H9 (cell line): ENCODE data around the gene CNKSR1. TPM values are rescaled to one million over a fixed set of nuclear protein-coding genes. Genes with fewer than 3 reads are reported as not detected.

Source experiments
- DNase-seq: peaks from one replicate; pipeline ENCODE4 v3.0.0-alpha.2; 2017
- H2AFZ ChIP-seq: one replicate; pipeline ENCODE4 v1.6.1; 2013; ENCODE audit warnings: mild to moderate bottlenecking, low read length, control low read depth, moderate library complexity
- H2AK5ac ChIP-seq: 2 replicates; pipeline ENCODE4 v1.6.1; 2013; ENCODE audit warnings: low read length, control low read depth, mixed read lengths; ENCODE audit not compliant: insufficient read length
- H2BK120ac ChIP-seq: one replicate; pipeline ENCODE4 v1.6.1; 2013; ENCODE audit warnings: low read depth, mild to moderate bottlenecking, low read length, control low read depth, inconsistent platforms; ENCODE audit not compliant: poor library complexity, severe bottlenecking
- H2BK12ac ChIP-seq: 2 replicates; pipeline ENCODE4 v1.6.1; 2013; ENCODE audit warnings: low read length, control low read depth, mixed read lengths, low read depth; ENCODE audit not compliant: insufficient read length
- H2BK15ac ChIP-seq: 2 replicates; pipeline ENCODE4 v1.6.1; 2013; ENCODE audit warnings: low read depth, low read length, control low read depth
- H2BK20ac ChIP-seq: one replicate; pipeline ENCODE4 v1.6.1; 2013; ENCODE audit warnings: low read depth, mild to moderate bottlenecking, low read length, control low read depth, inconsistent platforms; ENCODE audit not compliant: poor library complexity, severe bottlenecking
- H2BK5ac ChIP-seq: 2 replicates; pipeline ENCODE4 v1.6.1; 2013; ENCODE audit warnings: low read length, control low read depth, mixed read lengths; ENCODE audit not compliant: insufficient read length
- H3K14ac ChIP-seq: 2 replicates; pipeline ENCODE4 v1.6.1; 2013; ENCODE audit warnings: low read length, control low read depth; ENCODE audit not compliant: insufficient read depth
- H3K18ac ChIP-seq: 2 replicates; pipeline ENCODE4 v1.6.1; 2013; ENCODE audit warnings: low read depth, mild to moderate bottlenecking, mixed read lengths, low read length, control low read depth; ENCODE audit not compliant: insufficient read length
- H3K23ac ChIP-seq: 2 replicates; pipeline ENCODE4 v1.6.1; 2013; ENCODE audit warnings: low read length, control low read depth, mixed read lengths, low read depth; ENCODE audit not compliant: insufficient read length
- H3K23me2 ChIP-seq: 2 replicates; pipeline ENCODE4 v1.6.1; 2013; ENCODE audit warnings: low read depth, mild to moderate bottlenecking, mixed read lengths, low read length, control low read depth; ENCODE audit not compliant: insufficient read length, poor library complexity, severe bottlenecking
- H3K27ac ChIP-seq: 2 replicates; pipeline ENCODE4 v1.5.1; 2013; ENCODE audit warnings: low read length, control low read depth, mixed read lengths, low read depth; ENCODE audit not compliant: insufficient read length
- H3K27me3 ChIP-seq: 2 replicates; pipeline ENCODE4 v1.6.1; 2013; ENCODE audit warnings: low read length, control low read depth, inconsistent platforms; ENCODE audit not compliant: insufficient read depth
- H3K4ac ChIP-seq: 2 replicates; pipeline ENCODE4 v1.6.1; 2013; ENCODE audit warnings: low read depth, mild to moderate bottlenecking, control low read depth, inconsistent platforms, low read length, moderate library complexity
- H3K4me1 ChIP-seq: 2 replicates; pipeline ENCODE4 v1.6.1; 2013; ENCODE audit warnings: low read length, control low read depth, inconsistent platforms; ENCODE audit not compliant: insufficient read depth
- H3K4me2 ChIP-seq: 2 replicates; pipeline ENCODE4 v1.6.1; 2013; ENCODE audit warnings: low read length, control low read depth, mixed read lengths; ENCODE audit not compliant: insufficient read length, insufficient read depth
- H3K56ac ChIP-seq: 2 replicates; pipeline ENCODE4 v1.6.1; 2013; ENCODE audit warnings: low read depth, mild to moderate bottlenecking, mixed read lengths, low read length, control low read depth; ENCODE audit not compliant: insufficient read length
- H3K79me1 ChIP-seq: 2 replicates; pipeline ENCODE4 v1.6.1; 2013; ENCODE audit warnings: low read depth, mild to moderate bottlenecking, moderate library complexity, low read length, control low read depth, inconsistent platforms; ENCODE audit not compliant: insufficient read depth, poor library complexity, severe bottlenecking
- H3K79me2 ChIP-seq: 2 replicates; pipeline ENCODE4 v1.6.1; 2013; ENCODE audit warnings: low read length, control low read depth, inconsistent platforms; ENCODE audit not compliant: insufficient read depth
- H3K9ac ChIP-seq: 2 replicates; pipeline ENCODE4 v1.6.1; 2013; ENCODE audit warnings: low read length, control low read depth, mixed read lengths; ENCODE audit not compliant: insufficient read length; ENCODE audit errors: extremely low read depth
- H3K9me3 ChIP-seq: one replicate; pipeline ENCODE4 v1.6.1; 2013; ENCODE audit warnings: low read depth, low read length, inconsistent platforms; ENCODE audit not compliant: control insufficient read depth
- H3T11ph ChIP-seq: one replicate; pipeline ENCODE4 v1.6.1; 2013; ENCODE audit warnings: mild to moderate bottlenecking, low read length, control low read depth, inconsistent platforms
- H4K20me1 ChIP-seq: one replicate; pipeline ENCODE4 v1.6.1; 2013; ENCODE audit not compliant: control insufficient read depth, insufficient read length, insufficient read depth
- H4K5ac ChIP-seq: 2 replicates; pipeline ENCODE4 v1.6.1; 2013; ENCODE audit warnings: low read depth, mild to moderate bottlenecking, mixed read lengths, low read length, control low read depth; ENCODE audit not compliant: insufficient read length
- H4K8ac ChIP-seq: replicated peaks from 2 replicates; pipeline ENCODE4 v1.6.1; 2013; ENCODE audit warnings: low read length, control low read depth, mixed read lengths, low read depth; ENCODE audit not compliant: insufficient read length
- H4K91ac ChIP-seq: 2 replicates; pipeline ENCODE4 v1.6.1; 2013; ENCODE audit warnings: low read depth, mild to moderate bottlenecking, moderate library complexity, mixed read lengths, low read length, control low read depth; ENCODE audit not compliant: insufficient read length
- H3K27ac Mint-ChIP-seq, 3 experiments: 2 replicates in 2 of 3; 3 replicates in 1 of 3; pipeline ENCODE4 v1.8.0; 2020 to 2021; ENCODE audit warnings: mixed read lengths in 3 of 3, mild to moderate bottlenecking in 1 of 3, moderate library complexity in 1 of 3
- H3K27me3 Mint-ChIP-seq: 2 replicates; pipeline ENCODE4 v1.8.0; 2021; ENCODE audit warnings: low read depth, mild to moderate bottlenecking, moderate library complexity, mixed read lengths
- H3K36me3 Mint-ChIP-seq, 3 experiments: 2 replicates in 2 of 3; 3 replicates in 1 of 3; pipeline ENCODE4 v1.8.0; 2020 to 2021; ENCODE audit warnings: low read depth in 3 of 3, mixed read lengths in 3 of 3; ENCODE audit not compliant: insufficient read depth in 1 of 3
- H3K4me1 Mint-ChIP-seq, 2 experiments: 2 replicates each; pipeline ENCODE4 v1.8.0; 2020; ENCODE audit warnings: mixed read lengths in 2 of 2
- H3K4me3 Mint-ChIP-seq, 2 experiments: 2 replicates in 1 of 2; 3 replicates in 1 of 2; pipeline ENCODE4 v1.8.0; 2020 to 2021; ENCODE audit warnings: mild to moderate bottlenecking in 2 of 2, mixed read lengths in 2 of 2, moderate library complexity in 1 of 2
- H3K9me3 Mint-ChIP-seq, 2 experiments: 2 replicates in 1 of 2; 3 replicates in 1 of 2; pipeline ENCODE4 v1.8.0; 2020; ENCODE audit warnings: mild to moderate bottlenecking in 2 of 2, mixed read lengths in 2 of 2, moderate library complexity in 1 of 2
- CTCF ChIP-seq: fragments of 200-600 bp; sonication (generic); conservative IDR thresholded peaks from 3 replicates; pipeline ENCODE4 v1.8.0; 2021; ENCODE audit warnings: antibody characterized with exemption, mild to moderate bottlenecking
- WGBS: extraction: QIAGEN DNeasy Blood & Tissue Kit; methylation state at CpG from one replicate; pipeline ENCODE4 v1.1.7; 2013; ENCODE audit warnings: missing lambda C conversion rate, low lambda C conversion rate, mixed read lengths; ENCODE audit not compliant: insufficient read length; ENCODE audit errors: extremely low coverage; 5-methylcytosine and 5-hydroxymethylcytosine counted together
- total RNA-seq: library from RNA; stranded (reverse); gene quantifications from 2 replicates; pipeline ENCODE4 v1.2.1, GENCODE V29; 2021

The CNKSR1 gene
- total RNA-seq, 1 experiment from 2014 or later: 26.3 TPM

- H3K27me3 ChIP-seq: peaks cover 3% of the 10 kb centered on the region; the same call in 1 of the 2 replicates
- H3K4me3 Mint-ChIP-seq: peak within 1 kb of the TSS; percentile 83 to 88
- H4K91ac ChIP-seq: no peak within 1 kb of the TSS
- no peak within 1 kb of the TSS for H4K5ac ChIP-seq
- no peaks in the 10 kb centered on the region for H3K9me3 Mint-ChIP-seq
- H3K14ac ChIP-seq: peak within 1 kb of the TSS; percentile 60; the same call in 1 of the 2 replicates
- peaks cover 33 to 59% of the 10 kb centered on the region in 2 experiments for H3K4me1 Mint-ChIP-seq
- peak within 1 kb of the TSS; percentile 63 to 93 (median 67); a peak in 3 of 7 replicates for H3K27ac Mint-ChIP-seq
- no peak within 1 kb of the TSS for H2BK15ac ChIP-seq
- peaks cover 0 to 8% (median 7%) of the 10 kb centered on the region in 3 experiments; a peak in 3 of 7 replicates for H3K36me3 Mint-ChIP-seq
- H3K79me2 ChIP-seq: peaks cover 4% of the 10 kb centered on the region; the same call in 1 of the 2 replicates
- no peak for TF ChIP-seq CTCF
- no peaks in the 10 kb centered on the region for H4K20me1 ChIP-seq
- peaks cover 16% of the 10 kb centered on the region for H3K23me2 ChIP-seq
- no peak within 1 kb of the TSS for H2BK20ac ChIP-seq
- WGBS: no CpG with 5 or more reads among the region's 5 CpGs
- H3K4me2 ChIP-seq: peak within 1 kb of the TSS; percentile 78
- no peak within 1 kb of the TSS for H2BK120ac ChIP-seq
- peak within 1 kb of the TSS; percentile 74 for H3K9ac ChIP-seq
- no peak within 1 kb of the TSS for H3T11ph ChIP-seq
- H3K27me3 Mint-ChIP-seq: peaks cover 45% of the 10 kb centered on the region
- H3K4ac ChIP-seq: no peak within 1 kb of the TSS
- H3K23ac ChIP-seq: no peak within 1 kb of the TSS
- no peak within 1 kb of the TSS for H2AFZ ChIP-seq
- no peak within 1 kb of the TSS for H2AK5ac ChIP-seq
- peaks cover 6% of the 10 kb centered on the region; the same call in 1 of the 2 replicates for H3K4me1 ChIP-seq
- H3K18ac ChIP-seq: no peak within 1 kb of the TSS
- no peak within 1 kb of the TSS for H2BK12ac ChIP-seq
- no peaks in the 10 kb centered on the region for H3K9me3 ChIP-seq
- no peak for DNase-seq
- H4K8ac ChIP-seq: no peak within 1 kb of the TSS
- no peak within 1 kb of the TSS for H3K27ac ChIP-seq
- peaks cover 4% of the 10 kb centered on the region for H3K79me1 ChIP-seq
- H2BK5ac ChIP-seq: no peak within 1 kb of the TSS
- no peak within 1 kb of the TSS for H3K56ac ChIP-seq
These were observed 8.7 kb upstream of the CNKSR1 start, which contains the start of gene C1orf232 for GRCh38 chr1:26168410-26169197. TSS of gene C1orf232 (minus strand) at chr1:26168963. CDS start at chr1:26168499, 464 bp downstream.
